Measurements from ENCODE around the gene BCAR1.

The BCAR1 gene

DNA sequence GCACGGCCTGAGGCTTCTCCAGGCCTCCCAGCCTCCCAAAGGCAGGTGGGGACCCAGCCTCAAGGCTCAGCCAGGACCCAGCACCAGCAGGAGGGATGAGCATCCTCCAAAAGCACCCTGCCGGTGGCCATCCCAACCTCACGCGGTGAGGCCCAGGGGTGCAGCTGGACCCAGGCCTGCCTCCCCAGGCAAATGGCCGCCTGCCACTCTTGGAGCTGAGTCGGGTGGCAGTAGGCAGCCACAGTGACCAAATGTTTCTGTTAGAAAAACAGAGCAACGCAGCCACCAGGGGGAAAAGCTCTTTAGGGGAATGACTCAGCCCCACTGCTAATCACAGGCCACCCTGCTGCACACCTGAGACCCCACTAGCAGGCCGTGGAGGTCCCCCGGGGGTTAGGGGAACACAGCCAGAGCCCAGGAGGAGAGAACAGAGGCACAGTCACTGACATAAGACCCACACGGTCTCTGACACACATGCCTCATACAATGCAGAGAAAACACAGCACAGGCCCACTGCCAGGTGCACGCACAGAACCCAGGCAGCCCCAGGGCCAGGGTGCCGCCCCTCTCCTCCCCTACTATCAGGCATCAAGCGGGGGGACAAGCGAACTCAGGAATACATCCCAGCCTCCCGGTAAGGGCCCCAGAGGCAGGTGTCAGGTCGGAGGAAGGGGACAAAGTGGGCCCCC, 12.4 kb downstream of the BCAR1 start:
- DNase-seq (ENCODE audit: low read depth), result no peak

DNA sequence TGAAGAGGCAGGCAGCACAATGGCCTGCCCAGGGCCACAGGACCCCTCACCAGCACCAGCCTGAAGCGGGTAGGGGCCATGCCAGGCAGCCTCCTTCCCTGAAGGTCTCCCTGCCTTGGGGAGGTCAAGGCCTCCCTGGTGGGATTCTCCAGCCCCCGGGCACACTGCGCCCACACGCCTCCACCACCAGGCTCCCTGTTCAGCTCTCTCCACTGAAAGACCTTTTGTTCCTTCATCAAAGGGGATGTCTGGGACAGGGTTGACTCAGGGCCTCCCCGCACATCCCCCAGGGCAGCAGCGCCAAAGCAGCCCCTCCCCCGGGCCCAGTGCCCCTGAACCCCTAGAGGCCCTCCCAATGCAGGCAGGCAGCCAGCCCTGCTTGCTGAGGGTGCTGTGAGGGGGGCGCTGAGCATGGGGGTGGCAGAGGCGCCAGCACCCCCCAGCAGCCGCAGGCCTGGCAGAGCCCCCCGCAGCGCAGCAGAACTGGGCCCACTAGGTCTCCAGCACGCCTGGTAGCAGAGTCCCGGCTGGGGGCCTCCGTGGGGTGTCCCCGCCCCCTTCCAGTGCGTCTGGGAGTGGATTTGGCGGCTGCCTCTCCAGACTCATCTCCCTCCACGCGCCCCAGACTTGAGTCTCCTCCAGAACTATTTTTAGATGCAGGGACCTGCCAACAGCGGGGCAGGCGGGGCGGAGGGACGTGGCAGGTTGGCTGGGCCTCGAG, 13.1 kb downstream of the BCAR1 start:
- DNase-seq (ENCODE audit: low read depth), result peak; percentile 90

- no peak for DNase-seq (ENCODE audit: low read depth)
These were observed 13.9 kb downstream of the BCAR1 start for GRCh38 chr16:75237398-75238131.

DNA sequence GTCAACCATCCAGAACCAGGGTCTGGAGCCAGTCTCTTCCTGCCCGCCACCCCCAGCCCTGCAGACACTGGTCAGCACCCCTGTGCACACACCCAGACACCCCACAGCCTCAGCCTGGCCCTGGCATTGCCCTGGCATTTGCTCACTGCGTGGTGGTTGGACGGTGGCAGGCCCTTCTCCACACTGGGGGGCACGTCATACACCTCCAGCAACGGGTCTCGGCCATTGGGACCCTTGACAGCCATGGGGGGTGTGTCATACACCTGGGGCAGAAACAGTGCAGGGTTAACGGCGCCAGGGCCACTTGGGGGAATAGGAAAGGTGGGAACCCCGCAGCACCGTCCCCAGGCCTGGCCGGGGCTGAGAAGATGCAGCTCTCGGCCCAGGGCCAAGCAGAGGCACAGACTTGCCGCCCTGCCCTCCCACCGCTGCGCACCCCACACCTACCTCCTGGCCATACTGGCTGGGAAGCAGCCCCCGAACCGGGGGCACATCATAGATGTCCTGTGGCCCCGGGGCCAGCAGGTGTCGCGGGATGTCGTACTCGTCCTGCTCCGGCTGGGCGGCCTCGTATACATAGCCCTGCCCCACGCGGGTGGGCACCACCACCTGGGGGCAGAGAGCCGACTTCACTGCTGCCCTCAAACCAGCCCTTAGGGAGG, 14.6 kb downstream of the BCAR1 start:
- no peak for DNase-seq (ENCODE audit: low read depth)

- no peak for DNase-seq (ENCODE audit: low read depth)
These were observed 15.2 kb downstream of the BCAR1 start for GRCh38 chr16:75236232-75236631.

- no peak for DNase-seq (ENCODE audit: low read depth)
These were observed 15.7 kb downstream of the BCAR1 start for GRCh38 chr16:75235721-75236193.

GRCh38 chr16:75234856-75235696, 16.3 kb downstream of the BCAR1 start:
- no peak for DNase-seq (ENCODE audit: low read depth)

DNA sequence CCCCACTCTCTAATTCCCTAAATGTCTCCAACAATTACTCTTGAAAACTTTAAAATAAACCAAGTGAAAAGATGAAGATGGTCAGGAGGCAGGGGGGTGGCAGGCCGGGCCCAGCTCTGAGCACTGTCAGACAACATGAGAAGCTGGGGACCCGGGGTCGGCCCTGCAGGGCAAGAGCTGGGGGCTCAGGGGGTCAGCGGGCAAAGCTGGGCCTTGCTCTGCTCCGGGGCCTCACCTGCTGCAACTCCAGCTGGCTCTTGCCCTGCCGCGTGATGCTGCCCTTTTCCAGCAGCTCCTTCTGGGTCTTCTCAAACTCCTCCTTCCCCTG, 17.8 kb downstream of the BCAR1 start:
- DNase-seq (ENCODE audit: low read depth), result no peak

GRCh38 chr16:75231570-75231969, 19.9 kb downstream of the BCAR1 start:
- DNase-seq (ENCODE audit: low read depth), result no peak

GRCh38 chr16:75230471-75231110, 20.8 kb downstream of the BCAR1 start:
- DNase-seq (ENCODE audit: low read depth), result no peak

- DNase-seq (ENCODE audit: low read depth), result no peak
These were observed 22.0 kb downstream of the BCAR1 start for GRCh38 chr16:75229172-75230031.

DNA sequence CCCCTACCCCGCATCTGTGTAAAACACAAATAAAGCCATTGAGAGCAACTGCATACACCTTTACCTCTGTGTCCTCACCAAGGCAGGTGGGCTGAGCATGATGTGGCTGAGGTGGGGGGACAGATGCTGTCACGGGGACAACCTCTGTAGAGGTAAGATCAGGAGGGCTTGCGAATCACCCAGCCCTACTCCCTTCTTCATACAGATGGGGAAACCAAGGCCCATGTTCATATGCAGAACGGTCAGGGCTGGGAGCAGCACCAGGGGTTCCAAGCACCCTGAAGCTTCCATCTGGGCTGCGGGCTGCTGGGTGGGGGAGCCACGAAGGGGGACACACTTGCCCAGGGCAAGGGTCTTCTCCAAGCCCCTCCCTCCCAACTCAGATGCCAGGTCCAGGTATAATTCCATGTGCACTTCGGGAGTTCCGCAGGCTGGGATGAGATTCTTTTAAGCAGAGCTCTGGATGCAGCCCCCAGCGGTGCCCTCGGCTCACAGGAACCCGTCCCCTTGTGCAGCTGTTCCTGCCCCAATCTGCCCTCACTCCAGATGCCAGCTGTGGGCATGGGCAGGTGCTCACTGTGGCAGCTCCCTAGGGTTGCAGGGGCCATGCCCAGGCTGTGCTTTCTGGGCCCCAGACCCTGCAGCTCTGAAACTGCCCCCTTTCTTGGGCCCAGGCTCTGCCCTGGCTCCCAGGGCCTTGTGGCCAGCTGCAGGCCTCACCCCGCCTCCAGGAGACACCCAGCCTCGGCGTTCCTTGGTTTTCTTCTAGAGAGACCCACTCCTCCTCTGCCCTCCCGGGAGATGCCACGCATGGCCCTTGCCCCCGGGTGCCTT, 23.1 kb downstream of the BCAR1 start:
- no peak for DNase-seq (ENCODE audit: low read depth)

- no peak for DNase-seq (ENCODE audit: low read depth)
These were observed 23.9 kb downstream of the BCAR1 start for GRCh38 chr16:75227361-75228142.

GRCh38 chr16:75226550-75227360, 24.7 kb downstream of the BCAR1 start:
- no peak for DNase-seq (ENCODE audit: low read depth)

GRCh38 chr16:75225678-75226515, 25.5 kb downstream of the BCAR1 start:
- no peak for DNase-seq (ENCODE audit: low read depth)

GRCh38 chr16:75225092-75225491, 26.3 kb downstream of the BCAR1 start:
- no peak for DNase-seq (ENCODE audit: low read depth)
